ENCODE measurements around the gene OPN1SW.

Gene OPN1SW, protein sequence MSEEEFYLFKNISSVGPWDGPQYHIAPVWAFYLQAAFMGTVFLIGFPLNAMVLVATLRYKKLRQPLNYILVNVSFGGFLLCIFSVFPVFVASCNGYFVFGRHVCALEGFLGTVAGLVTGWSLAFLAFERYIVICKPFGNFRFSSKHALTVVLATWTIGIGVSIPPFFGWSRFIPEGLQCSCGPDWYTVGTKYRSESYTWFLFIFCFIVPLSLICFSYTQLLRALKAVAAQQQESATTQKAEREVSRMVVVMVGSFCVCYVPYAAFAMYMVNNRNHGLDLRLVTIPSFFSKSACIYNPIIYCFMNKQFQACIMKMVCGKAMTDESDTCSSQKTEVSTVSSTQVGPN

DNA sequence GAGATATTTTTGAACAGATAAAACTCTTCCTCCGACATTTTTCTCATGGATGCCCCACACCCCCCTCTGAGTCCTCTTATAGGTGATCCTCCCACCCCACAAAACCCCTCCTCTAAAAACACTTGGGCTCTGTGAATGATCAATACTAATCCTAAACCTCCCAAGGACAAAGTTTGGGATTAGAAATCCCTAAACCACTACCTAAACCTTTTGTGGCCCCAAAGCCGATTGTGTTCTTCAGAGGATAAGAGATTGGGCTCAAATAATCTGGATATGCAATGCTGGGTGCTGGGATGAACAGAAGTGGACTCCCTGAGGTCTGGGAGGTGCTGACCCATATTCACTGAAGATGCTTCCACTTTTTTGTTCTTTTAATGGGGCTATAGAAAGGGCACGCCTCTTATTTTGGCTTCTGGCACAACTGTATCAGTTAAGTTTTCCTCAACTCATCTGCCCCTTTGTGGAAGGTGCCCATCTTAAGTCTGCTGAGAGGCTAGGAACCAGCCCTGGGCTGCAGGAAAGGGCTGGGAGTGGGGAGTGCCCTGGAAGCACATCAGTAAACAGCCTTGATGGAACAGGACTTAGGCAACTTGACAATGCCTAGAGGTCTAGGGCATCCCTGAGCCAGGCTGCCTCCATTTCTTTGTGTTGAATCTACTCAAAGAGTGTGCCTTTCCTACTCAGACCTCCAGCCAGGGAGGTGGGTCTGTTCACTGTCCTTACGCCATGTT, at the start of gene OPN1SW:
Gene OPN1SW (minus strand): TSS at position 51 of the 731 bp plus-strand sequence. CDS start 13 bp downstream, at position 38.
- DNase-seq, result no peak

- DNase-seq, result no peak
These were observed 46.1 kb upstream of the OPN1SW start for GRCh38 chr7:128821724-128822123.

DNA sequence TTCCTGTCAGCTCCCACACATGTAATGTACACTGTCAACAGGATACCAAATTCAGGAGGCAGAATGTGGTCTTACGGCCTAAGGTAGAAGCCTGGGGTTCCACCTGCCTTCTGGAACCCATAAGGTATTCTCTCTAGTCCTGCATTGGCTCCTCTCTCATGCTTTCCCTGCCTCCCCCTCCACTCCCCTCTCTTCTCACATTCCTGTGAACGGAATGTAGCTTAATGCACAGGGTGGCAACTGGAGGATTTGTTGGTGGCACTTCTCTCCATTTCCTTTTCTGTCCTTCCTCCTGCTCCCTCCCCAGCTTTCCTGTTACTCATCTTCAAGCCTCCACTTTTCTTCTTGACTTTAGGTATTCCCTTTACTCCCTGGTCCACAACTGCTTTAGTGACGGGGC, 43.1 kb upstream of the OPN1SW start:
- DNase-seq, result no peak

DNA sequence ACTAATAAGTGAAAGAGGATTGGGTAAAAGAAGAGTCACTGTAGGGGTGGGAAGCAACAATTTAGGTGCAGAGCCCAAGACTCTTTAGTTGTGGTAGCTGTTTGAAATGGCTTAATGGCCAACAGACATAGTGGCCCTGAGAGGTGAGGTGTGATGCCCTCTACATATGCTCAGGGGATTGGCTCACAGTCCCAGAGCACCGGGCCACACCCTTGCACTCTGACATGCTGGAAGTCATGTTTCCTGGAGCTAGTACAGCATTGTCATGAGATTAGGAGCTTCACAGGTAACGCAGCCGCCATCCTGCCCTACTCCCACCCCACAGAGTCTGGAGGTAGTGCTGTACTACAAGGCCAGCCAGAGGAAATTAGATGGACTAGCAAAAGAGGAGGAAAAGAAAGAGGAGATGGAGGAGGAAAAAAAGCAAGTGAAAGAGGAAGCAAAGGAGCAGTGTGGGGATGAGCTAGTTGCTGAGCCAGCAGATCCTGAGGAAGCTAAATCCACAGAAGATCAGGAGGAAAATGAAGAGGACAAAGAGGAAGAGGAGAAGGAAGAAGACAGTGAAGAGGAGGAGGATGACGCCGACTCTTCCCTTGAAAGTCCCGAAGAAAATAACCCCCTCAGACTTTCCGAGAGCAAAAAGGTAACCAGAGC, 39.8 kb upstream of the OPN1SW start:
- DNase-seq, result no peak

DNA sequence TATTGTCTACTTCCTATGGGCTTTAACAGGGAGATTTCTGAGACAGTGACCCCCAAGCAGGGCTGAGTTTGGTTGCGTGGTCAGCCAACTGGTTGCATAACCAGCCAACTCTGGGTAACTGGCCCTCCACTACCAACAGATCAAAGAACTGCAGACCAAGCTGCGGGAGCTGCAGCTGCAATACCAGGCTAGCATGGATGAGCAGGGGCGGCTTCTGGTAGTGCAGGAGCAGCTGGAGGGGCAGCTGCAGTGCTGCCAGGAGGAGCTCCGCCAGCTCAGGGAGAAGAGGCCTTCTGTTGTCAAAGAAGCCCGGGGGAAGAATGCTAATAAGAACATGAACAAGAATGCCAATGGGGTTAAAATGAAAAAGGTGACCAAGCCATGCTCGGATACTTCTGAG, 38.9 kb upstream of the OPN1SW start:
- no peak for DNase-seq

GRCh38 chr7:128812514-128813168, 37.0 kb upstream of the OPN1SW start:
- no peak for DNase-seq

GRCh38 chr7:128811631-128812430, 36.2 kb upstream of the OPN1SW start:
- DNase-seq, result no peak

DNA sequence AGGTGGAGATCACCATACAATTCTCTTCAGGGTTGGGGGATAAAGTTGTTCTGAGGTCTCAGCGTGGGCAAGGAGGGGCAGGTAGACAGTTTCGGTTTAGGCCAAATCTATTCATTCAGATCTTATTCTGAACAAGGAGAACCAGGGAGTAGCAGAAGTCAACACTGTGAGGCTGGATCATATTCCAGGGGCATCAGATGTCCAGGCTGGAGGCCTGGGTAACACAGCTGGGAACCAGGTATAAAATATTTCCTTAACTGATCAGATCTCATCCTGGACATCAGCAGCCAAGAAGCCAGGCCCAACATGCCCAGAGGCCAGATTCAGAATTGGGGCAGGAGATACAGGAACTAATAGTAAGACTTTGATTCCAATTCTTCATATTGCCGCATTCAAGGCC, 35.4 kb upstream of the OPN1SW start:
- no peak for DNase-seq

DNA sequence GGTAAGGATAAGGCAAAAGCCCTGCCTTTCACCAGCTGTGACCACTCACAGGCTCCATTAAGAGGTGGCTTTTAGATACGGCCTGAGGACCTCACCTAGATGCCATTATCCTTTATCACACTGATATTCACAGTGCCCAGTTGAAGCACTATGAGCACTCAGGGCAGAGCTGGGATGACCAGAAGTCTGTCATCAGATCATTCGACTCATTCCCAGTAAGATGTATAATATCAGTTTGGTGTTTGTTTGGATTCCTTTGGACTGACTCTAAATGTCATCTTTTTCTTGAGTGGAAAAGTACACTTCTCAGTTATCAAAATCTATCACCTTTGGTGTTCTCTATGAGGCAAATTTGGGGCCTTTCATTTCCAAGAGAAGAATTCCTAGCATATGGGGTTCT, 34.9 kb upstream of the OPN1SW start:
- no peak for DNase-seq

GRCh38 chr7:128809363-128809762, 33.8 kb upstream of the OPN1SW start:
- DNase-seq, result no peak

DNA sequence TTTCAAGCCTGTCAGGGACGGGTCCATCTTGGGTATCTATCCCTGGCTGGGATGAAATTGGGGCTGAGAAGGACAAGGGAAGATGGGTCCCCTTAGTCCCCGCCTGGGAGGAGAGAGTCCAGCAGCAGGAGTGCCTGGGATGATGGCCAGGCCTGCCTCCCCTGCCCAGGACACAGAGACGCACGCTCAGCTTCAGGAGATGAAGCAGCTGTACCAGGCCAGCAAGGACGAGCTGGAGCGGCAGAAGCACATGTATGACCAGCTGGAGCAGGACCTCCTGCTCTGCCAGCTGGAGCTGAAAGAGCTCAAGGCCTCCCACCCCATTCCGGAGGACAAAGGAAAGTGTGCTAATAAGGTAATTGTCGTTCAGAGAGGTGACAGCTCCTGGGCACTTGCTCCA, 31.6 kb upstream of the OPN1SW start:
- no peak for DNase-seq

- DNase-seq, result no peak
These were observed 29.6 kb upstream of the OPN1SW start for GRCh38 chr7:128805225-128805624.

- DNase-seq, result no peak
These were observed 28.9 kb upstream of the OPN1SW start for GRCh38 chr7:128804484-128804883.

DNA sequence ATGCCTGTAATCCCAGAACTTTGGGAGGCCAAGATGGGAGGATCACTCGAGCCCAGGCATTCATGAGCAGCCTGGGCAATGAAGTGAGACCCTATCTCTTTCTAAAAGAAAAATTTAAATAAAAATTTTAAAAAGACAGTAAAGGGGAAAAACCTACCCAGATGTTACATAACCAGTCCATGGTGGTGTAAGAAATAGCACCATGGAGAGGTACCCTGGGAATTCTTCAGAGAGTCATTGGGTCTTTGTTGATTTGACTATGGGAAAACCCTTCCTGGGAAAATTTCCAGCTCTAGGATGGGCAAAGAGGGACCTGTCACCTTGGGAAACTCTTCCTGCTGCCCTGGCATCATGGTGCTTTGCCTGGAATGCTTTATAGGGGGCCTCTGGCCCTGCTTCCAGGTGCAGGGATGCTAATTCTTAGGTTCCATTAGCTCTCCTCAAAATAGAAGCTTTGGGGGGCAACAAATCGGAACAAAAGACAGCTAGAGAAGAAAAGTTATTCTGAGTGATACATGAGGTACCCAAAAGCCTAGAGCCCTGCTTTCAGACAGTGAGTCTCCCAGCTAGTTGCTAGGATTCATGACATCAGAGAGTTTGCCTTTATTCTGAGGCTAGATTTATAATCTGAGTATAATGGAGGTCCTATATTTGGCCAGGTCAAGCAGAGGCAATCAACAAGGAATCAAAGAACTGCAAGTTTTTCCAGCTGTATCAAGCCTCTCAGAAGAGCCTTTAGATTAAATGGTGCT, 26.2 kb upstream of the OPN1SW start:
- DNase-seq, result no peak

DNA sequence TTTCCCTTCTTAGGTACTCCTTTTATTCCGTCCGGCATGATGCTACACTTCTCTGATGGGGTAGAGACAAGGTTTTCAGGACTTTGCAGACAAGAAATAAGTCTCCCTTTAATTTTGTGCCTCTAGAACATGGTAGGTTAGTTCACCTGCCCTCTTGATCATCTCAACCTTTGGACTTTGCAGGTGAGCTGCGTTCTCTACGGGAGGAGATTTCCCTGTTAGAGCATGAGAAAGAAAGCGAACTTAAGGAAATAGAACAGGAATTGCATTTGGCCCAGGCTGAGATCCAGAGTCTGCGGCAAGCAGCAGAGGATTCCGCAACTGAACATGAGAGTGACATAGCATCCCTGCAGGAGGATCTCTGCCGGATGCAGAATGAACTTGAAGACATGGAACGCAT, 25.4 kb upstream of the OPN1SW start:
- DNase-seq, result no peak

- DNase-seq, result no peak
These were observed 25.0 kb upstream of the OPN1SW start for GRCh38 chr7:128800567-128800966.

- DNase-seq, result no peak
These were observed 23.9 kb upstream of the OPN1SW start for GRCh38 chr7:128799451-128799850.

DNA sequence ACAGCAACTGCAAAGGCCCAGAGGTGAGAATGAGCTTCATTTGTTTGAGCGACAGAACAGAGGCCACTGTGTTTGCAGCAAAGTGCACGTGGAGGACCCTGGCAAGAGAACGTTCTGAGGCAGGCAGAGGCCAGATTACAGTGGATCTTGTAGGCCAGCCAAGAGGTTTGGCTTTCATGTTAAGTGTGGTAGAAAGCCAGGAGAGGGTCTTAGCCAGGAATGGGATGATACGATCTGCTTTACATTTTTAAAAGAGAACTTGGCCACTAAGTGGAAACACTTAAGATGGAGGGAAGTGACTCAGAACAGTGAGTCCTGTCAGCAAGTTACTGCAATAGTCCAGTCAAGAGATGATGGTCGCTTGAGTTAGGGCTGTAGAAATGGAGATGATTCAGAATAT, 20.7 kb upstream of the OPN1SW start:
- DNase-seq, result no peak

GRCh38 chr7:128795129-128795528, 19.5 kb upstream of the OPN1SW start:
- no peak for DNase-seq

GRCh38 chr7:128794436-128794835, 18.8 kb upstream of the OPN1SW start:
- DNase-seq, result no peak

DNA sequence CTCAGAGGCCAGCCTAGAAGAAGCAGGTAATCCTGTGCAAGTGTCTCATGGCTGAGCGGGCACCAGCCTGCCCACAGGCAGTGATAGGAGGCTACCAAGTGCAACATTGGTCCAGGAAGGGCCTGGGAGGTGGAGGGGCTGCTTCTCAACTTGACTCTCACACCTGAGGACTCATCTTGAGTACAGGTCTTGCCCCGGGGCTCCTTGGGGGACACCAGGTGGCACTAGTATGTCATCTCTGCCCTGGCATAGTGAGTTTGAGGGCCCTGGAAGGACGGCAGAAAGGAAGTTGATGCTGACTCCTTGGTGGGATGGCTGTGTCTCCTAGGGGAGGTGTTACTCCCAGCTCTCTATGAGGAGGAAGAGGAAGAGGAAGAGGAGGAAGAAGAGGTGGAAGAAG, 18.4 kb upstream of the OPN1SW start:
- DNase-seq, result no peak

- DNase-seq, result no peak
These were observed 17.6 kb upstream of the OPN1SW start for GRCh38 chr7:128793181-128793547.

All from KG1 (cell line).